Stimulated activated CD8-positive, alpha-beta memory T cell treated with anti-CD3 and anti-CD28 coated beads, Interleukin-7, amount 100 ng/mL, for 1 hour (primary cell): Measurements from ENCODE around the gene FAM237A.

Experiments
- DNase-seq, 2 donors: peaks; one replicate each; pipeline ENCODE4 v3.0.0-alpha.2; 2020; ENCODE audit warnings: low read depth in 2 of 2

Gene FAM237A

DNA sequence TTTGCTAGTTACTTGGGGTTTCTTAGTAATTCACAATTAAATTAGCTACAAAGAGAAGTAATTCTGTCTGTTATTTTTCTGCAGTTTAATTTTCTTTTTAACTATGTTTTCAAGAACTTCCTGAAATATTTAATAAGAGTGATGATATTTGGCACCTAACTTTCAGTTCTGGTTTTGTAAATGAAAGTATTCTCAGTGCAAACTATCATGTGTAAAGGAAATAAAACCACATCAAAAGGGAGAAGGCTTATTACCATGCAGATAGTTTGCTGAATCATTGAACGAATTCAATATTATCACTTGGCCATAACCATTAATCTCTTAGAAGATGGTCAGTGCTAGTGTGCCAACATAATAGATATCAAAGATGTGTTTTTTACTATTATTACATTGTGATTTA is 46.7 kb downstream of the FAM237A start:
- DNase-seq = no peak

DNA sequence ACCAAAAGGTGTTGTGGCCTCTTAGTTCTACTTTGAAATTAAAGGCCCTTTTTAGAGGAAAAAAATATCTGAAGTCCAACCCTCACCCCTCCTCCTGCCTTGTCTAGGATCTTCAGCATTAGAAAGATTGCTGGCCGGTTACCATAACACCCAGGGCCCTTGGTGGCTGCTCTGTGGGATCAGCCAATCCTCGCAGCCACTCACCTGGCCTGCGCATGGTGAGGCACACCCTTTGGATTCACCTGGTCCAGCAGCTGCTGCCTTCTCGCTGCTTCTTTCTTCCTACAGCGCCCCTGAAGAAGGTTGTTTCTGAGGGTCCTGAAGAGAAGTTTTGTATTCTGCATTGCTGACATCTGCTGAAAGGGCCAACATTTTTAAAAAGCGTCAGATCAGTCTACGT is 50.7 kb downstream of the FAM237A start:
- no peak for DNase-seq

DNA sequence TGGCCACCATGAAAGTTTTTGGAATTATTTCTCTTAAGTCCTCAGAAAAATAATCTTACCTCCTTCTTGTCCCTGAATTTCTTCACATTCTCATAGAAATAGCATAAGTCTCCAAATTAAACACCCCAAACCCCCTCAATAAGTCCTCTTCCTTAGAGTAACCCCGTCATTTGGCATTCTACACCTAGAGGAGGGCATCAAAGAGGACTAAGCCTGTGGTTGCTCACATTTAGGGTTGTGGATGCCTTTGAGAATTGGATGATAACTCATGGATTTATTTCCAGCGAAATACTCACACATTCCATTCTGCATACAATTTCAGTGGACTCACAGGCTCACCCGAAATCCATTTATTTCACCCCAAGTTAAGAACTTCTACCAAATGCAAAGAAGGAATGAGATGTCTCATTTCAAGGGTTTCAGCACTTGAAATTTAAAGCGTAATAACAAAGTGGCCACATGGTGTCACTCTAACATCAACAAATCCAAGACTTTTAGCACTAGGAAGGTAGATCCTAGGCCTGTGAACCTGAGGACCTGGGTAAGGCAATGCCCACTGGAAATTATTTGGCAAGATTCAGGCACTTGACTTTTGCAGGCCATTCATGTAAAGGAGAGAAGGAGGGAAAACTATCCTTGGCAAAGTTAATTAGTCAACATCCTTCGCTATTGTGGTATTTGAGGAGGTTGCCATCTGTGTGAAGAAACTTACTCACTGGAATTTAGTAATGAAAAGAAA is 51.3 kb downstream of the FAM237A start:
- no peak for DNase-seq

DNA sequence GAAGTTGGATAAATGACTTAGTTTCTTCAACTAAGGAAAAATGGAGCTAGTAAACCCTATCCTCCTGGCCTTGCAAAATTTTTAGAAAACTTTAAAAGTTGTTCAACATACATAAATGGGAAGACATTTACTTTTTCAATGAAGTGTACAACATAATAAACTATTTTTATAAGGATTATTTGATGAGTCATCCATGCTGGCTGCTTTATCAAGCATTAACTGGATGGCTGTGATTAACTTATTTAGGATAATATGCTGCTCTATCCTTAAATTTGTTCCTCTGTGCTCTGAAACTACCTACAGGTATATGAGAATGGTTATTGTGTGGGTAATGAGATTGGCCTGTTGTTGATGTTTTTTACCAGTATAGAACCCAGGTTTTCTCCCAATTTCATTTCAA is 54.6 kb downstream of the FAM237A start:
- no peak for DNase-seq

DNA sequence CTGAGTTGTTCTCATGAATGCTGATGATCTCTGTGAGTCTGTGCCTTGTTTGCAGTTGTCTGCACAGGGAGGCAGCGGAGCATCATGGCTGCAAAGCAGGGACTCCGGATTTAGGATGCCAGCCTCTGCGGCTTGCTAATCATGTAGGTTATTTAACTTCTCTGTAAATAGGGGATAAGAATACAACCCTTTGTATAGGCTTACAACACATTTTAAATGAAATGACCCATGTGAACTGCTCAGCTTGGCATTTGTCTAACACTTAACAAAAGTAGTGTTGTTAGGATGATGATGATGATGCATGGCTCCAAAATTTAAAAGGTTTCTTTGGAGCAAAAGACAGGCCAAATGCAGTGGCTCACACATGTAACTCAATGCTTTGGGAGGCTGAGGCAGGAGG is 56.5 kb downstream of the FAM237A start:
- no peak for DNase-seq
